ENCODE data around the gene C14orf39. TPM values are rescaled to one million over a fixed set of nuclear protein-coding genes. Genes with fewer than 3 reads are reported as not detected.

The C14orf39 gene
- total and polyA plus RNA-seq, 2 experiments from 2014 or later, result 0.37 TPM; not detected in 1

DNA sequence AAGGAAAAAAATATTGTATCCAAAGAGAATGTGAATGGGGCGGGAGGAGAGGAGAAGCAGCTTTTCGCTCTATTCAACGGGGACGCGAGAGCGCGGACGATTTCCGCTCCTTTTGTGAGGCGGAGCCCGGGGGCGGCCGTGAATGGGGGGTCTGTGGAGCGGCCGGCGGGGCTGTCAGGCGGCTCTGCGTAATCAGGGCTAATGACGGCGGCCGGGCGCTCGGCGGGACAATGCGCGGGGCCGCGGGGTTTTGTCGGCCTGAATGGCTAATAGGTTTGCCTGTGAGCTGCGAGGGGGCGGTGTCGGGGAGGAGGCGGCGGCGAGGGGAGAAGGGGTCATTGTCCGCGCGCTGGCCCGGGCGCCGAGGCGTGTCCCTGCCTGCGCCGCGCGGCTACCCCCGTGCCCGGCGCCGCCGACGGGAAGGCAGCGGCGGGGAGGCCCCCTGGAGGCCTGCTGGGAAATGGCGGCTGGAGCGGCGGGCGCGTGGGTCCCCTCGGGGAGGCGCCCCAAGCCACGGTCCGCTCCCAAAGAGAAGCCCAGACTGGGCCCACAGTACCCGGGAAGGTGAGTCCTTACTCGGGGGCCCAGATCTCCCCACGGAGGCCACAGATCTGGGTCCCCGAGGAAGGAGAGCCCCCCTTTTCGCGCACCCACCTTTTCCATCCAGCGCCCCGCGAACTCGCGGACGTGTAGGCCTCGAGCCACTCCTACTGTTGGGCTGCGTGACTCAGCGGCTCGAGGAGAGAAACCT lies 29.1 kb upstream of the C14orf39 start:
- 4% methylated on average over 38 of the region's 79 CpGs for WGBS (ENCODE audit: low lambda C conversion rate, missing lambda C conversion rate)
- TF ChIP-seq, protein P1, sequence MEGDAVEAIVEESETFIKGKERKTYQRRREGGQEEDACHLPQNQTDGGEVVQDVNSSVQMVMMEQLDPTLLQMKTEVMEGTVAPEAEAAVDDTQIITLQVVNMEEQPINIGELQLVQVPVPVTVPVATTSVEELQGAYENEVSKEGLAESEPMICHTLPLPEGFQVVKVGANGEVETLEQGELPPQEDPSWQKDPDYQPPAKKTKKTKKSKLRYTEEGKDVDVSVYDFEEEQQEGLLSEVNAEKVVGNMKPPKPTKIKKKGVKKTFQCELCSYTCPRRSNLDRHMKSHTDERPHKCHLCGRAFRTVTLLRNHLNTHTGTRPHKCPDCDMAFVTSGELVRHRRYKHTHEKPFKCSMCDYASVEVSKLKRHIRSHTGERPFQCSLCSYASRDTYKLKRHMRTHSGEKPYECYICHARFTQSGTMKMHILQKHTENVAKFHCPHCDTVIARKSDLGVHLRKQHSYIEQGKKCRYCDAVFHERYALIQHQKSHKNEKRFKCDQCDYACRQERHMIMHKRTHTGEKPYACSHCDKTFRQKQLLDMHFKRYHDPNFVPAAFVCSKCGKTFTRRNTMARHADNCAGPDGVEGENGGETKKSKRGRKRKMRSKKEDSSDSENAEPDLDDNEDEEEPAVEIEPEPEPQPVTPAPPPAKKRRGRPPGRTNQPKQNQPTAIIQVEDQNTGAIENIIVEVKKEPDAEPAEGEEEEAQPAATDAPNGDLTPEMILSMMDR (IDR thresholded peaks at IDR 0.05; ENCODE audit: poor library complexity), result peak; percentile 32
- TF ChIP-seq EZH2 (IDR thresholded peaks at IDR 0.05; ENCODE audit: borderline replicate concordance) (peak; percentile 95), EZH2phosphoT487 (IDR thresholded peaks at IDR 0.05; ENCODE audit: low read depth, severe bottlenecking, unreplicated experiment) (peak; percentile 79)
- peaks cover 7% of the 10 kb centered on the region for H3K4me1 ChIP-seq (ENCODE audit: insufficient read depth)
- H3K9me2 ChIP-seq (replicated peaks; ENCODE audit: insufficient read depth), result no peaks in the 10 kb centered on the region
- H3K4me2 ChIP-seq, result peak overlapping the region; percentile 99
- H4K20me1 ChIP-seq (ENCODE audit: insufficient read depth, poor library complexity, severe bottlenecking), result peaks cover 4% of the 10 kb centered on the region
- H3K27ac ChIP-seq, result no peak overlapping the region
- DNase-seq (ENCODE audit: low spot score), result peak; percentile 57
- peak overlapping the region; percentile 94 for H2AFZ ChIP-seq
- no peaks in the 10 kb centered on the region for H3K79me2 ChIP-seq
- H3K36me3 ChIP-seq (replicated peaks; ENCODE audit: insufficient read depth, low read depth), result no peaks in the 10 kb centered on the region
- no peaks in the 10 kb centered on the region for H3K9me3 ChIP-seq (ENCODE audit: low read depth)
- H3K27me3 ChIP-seq, result peaks cover 100% of the 10 kb centered on the region
- H3K4me3 ChIP-seq, result peak overlapping the region; percentile 64

DNA sequence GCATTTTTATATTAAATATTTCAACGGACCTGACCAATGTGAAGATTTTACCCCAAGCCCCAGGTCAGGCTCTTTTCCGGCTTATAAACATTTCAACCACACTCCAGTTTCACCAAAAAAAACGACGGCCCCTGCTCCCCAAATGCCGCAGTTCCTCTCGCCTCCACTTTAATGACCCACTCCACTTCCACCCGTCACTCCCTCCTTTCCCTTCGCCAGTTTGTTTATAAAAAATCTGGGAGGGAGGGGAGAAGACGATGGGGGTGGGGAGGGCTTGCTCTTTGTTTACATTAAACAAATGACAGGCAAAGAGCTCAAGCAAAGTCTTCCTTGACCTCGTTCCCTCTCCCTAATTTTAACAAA lies 28.5 kb upstream of the C14orf39 start:
- peak overlapping the region; percentile 94 for H2AFZ ChIP-seq
- H3K4me1 ChIP-seq (ENCODE audit: insufficient read depth), result peaks cover 7% of the 10 kb centered on the region
- peaks cover 100% of the 10 kb centered on the region for H3K27me3 ChIP-seq
- H3K4me3 ChIP-seq, result peak overlapping the region; percentile 64
- DNase-seq (ENCODE audit: low spot score), result no peak
- no peaks in the 10 kb centered on the region for H3K9me2 ChIP-seq (replicated peaks; ENCODE audit: insufficient read depth)
- H3K4me2 ChIP-seq, result peak overlapping the region; percentile 99
- TF ChIP-seq, protein P1 (IDR thresholded peaks at IDR 0.05; ENCODE audit: poor library complexity), result no peak
- no peak for TF ChIP-seq EZH2phosphoT487 (IDR thresholded peaks at IDR 0.05; ENCODE audit: low read depth, severe bottlenecking, unreplicated experiment)
- TF ChIP-seq EZH2 (IDR thresholded peaks at IDR 0.05; ENCODE audit: borderline replicate concordance), result no peak
- peaks cover 4% of the 10 kb centered on the region for H4K20me1 ChIP-seq (ENCODE audit: insufficient read depth, poor library complexity, severe bottlenecking)
- no peaks in the 10 kb centered on the region for H3K9me3 ChIP-seq (ENCODE audit: low read depth)
- H3K36me3 ChIP-seq (replicated peaks; ENCODE audit: insufficient read depth, low read depth), result no peaks in the 10 kb centered on the region
- WGBS (ENCODE audit: low lambda C conversion rate, missing lambda C conversion rate), result 5% methylated on average over 10 of the region's 10 CpGs
- H3K79me2 ChIP-seq, result no peaks in the 10 kb centered on the region
- no peak overlapping the region for H3K27ac ChIP-seq

- no peak for DNase-seq (ENCODE audit: low spot score)
- Histone ChIP-seq H3K4me2 (no peak overlapping the region), H3K4me1 (ENCODE audit: insufficient read depth) (peaks cover 7% of the 10 kb centered on the region), H3K9me2 (replicated peaks; ENCODE audit: insufficient read depth) (no peaks in the 10 kb centered on the region), H3K4me3 (no peak overlapping the region), H4K20me1 (ENCODE audit: insufficient read depth, poor library complexity, severe bottlenecking) (peaks cover 4% of the 10 kb centered on the region), H3K9me3 (ENCODE audit: low read depth) (no peaks in the 10 kb centered on the region), H3K79me2 (no peaks in the 10 kb centered on the region), H2AFZ (no peak overlapping the region), H3K27ac (no peak overlapping the region), H3K36me3 (replicated peaks; ENCODE audit: insufficient read depth, low read depth) (no peaks in the 10 kb centered on the region), H3K27me3 (peaks cover 100% of the 10 kb centered on the region)
- WGBS (ENCODE audit: low lambda C conversion rate, missing lambda C conversion rate), result 4% methylated on average over 6 of the region's 7 CpGs
- TF ChIP-seq EZH2 (IDR thresholded peaks at IDR 0.05; ENCODE audit: borderline replicate concordance), result no peak
- TF ChIP-seq, protein P1 (IDR thresholded peaks at IDR 0.05; ENCODE audit: poor library complexity), result no peak
- TF ChIP-seq EZH2phosphoT487 (IDR thresholded peaks at IDR 0.05; ENCODE audit: low read depth, severe bottlenecking, unreplicated experiment), result no peak
Observed at GRCh38 chr14:60512973-60513571, 27.2 kb upstream of the C14orf39 start.
